GM12878 (cell line): Measurements from ENCODE around the gene ELFN2. TPM values are rescaled to one million over a fixed set of nuclear protein-coding genes. Genes with fewer than 3 reads are reported as not detected.

ENCODE experiments used
- ATAC-seq: fragments of 200-7000 bp; cut with Tn5 transposase; 3 replicates; pipeline ENCODE4 v1.9.1; 2020; ENCODE audit warnings: mild to moderate bottlenecking, moderate library complexity
- BruUV-seq: library from RNA; stranded (reverse); fragments of 400-500 nt; replicated peaks from 2 replicates; lab custom pipeline; 2021; lab: Mats Ljungman, UMichigan
- CTCF ChIA-PET: fragments of 300-600 bp; sonication (Branson Sonifier 250); formaldehyde crosslinking; extraction: SDS; loops from one replicate; lab custom pipeline; 2021; ENCODE audit warnings: inconsistent platforms; lab: Yijun Ruan, JAX
- POLR2A ChIA-PET: fragments of 350-600 bp; formaldehyde crosslinking; extraction: SDS; loops from one replicate; lab custom pipeline; 2021; ENCODE audit warnings: inconsistent platforms; lab: Charles Lee
- RAD21 ChIA-PET: fragments of 300-600 bp; sonication (Branson Sonifier 250); formaldehyde crosslinking; loops from one replicate; lab custom pipeline; 2023; ENCODE audit warnings: antibody characterized with exemption; ENCODE audit not compliant: unreplicated experiment; lab: Charles Lee
- SMC1A ChIA-PET: fragments of 300-600 bp; sonication (Branson Sonifier 250); formaldehyde crosslinking; loops from one replicate; lab custom pipeline; 2023; ENCODE audit not compliant: unreplicated experiment, uncharacterized antibody; lab: Charles Lee
- DNase-seq: peaks from one replicate; pipeline ENCODE4 v3.0.0-alpha.2; 2011; ENCODE audit warnings: low read depth, low spot score
- FAIRE-seq: peaks from 3 replicates; lab custom pipeline; 2011; peaks lifted over from hg19 to GRCh38; lab: Jason Lieb, UNC
- H2AFZ ChIP-seq: 2 replicates; pipeline ENCODE4 v1.6.0; 2011; ENCODE audit warnings: low read depth, low read length, control low read depth; ENCODE audit not compliant: control insufficient read depth
- H3K27ac ChIP-seq: 2 replicates; pipeline ENCODE4 v1.5.1; 2011; ENCODE audit warnings: control low read depth; ENCODE audit not compliant: control insufficient read depth, insufficient read depth
- H3K27me3 ChIP-seq, 2 experiments: replicated peaks in 1 of 2; 2 replicates each; pipeline versions ENCODE4 v1.6.0 to v1.6.1; 2011; ENCODE audit warnings: low read length in 1 of 2; ENCODE audit not compliant: control insufficient read depth in 2 of 2, insufficient read depth in 2 of 2
- H3K36me3 ChIP-seq, 2 experiments: 2 replicates each; pipeline ENCODE4 v1.5.1; 2011; ENCODE audit warnings: low read length in 1 of 2; ENCODE audit not compliant: control insufficient read depth in 2 of 2, insufficient read depth in 2 of 2
- H3K4me1 ChIP-seq: 2 replicates; pipeline ENCODE4 v1.6.1; 2011; ENCODE audit warnings: mild to moderate bottlenecking, low read length, moderate library complexity, mixed read lengths; ENCODE audit not compliant: control insufficient read depth, insufficient read depth
- H3K4me2 ChIP-seq: 2 replicates; pipeline ENCODE4 v1.6.0; 2011; ENCODE audit warnings: control low read depth; ENCODE audit not compliant: control insufficient read depth, insufficient read depth
- H3K4me3 ChIP-seq: fragments of 200-600 bp; sonication (generic); 2 replicates; pipeline ENCODE4 v1.5.1; 2016
- H3K79me2 ChIP-seq: 2 replicates; pipeline ENCODE4 v1.6.0; 2011; ENCODE audit warnings: low read length; ENCODE audit not compliant: control insufficient read depth, insufficient read depth
- H3K9ac ChIP-seq: 2 replicates; pipeline ENCODE4 v1.8.0; 2011; ENCODE audit warnings: low read length, control low read depth, mixed read lengths; ENCODE audit not compliant: control insufficient read depth, insufficient read depth
- H3K9me3 ChIP-seq: replicated peaks from 3 replicates; pipeline ENCODE4 v1.5.1; 2011; ENCODE audit warnings: mild to moderate bottlenecking, low read length; ENCODE audit not compliant: control insufficient read depth, insufficient read depth
- H4K20me1 ChIP-seq: 2 replicates; pipeline ENCODE4 v1.6.0; 2011; ENCODE audit not compliant: control insufficient read depth, insufficient read depth
- BCL11A ChIP-seq: IDR thresholded peaks from 2 replicates; pipeline ENCODE4 v1.6.1; 2011; ENCODE audit warnings: low read depth, low read length
- MTA3 ChIP-seq: IDR thresholded peaks from 2 replicates; pipeline ENCODE4 v1.6.1; 2012; ENCODE audit warnings: low read length, inconsistent platforms, borderline replicate concordance
- RB1 ChIP-seq: fragments of 450-650 bp; formaldehyde crosslinking; IDR thresholded peaks from 2 replicates; pipeline ENCODE4 v1.6.1; 2017; ENCODE audit warnings: mild to moderate bottlenecking, borderline replicate concordance
- RBBP5 ChIP-seq: fragments of 200-600 bp; sonication (generic); conservative IDR thresholded peaks from 2 replicates; pipeline ENCODE4 v1.6.1; 2016
- ZNF207 ChIP-seq: fragments of 450-650 bp; IDR thresholded peaks from 2 replicates; pipeline ENCODE4 v1.6.1; 2014; ENCODE audit warnings: antibody characterized with exemption, mild to moderate bottlenecking, borderline replicate concordance
- WGBS: methylation state at CpG from one replicate; pipeline ENCODE4 v1.1.6; 2016; ENCODE audit warnings: low lambda C conversion rate; ENCODE audit not compliant: insufficient replicate concordance, insufficient coverage; ENCODE audit errors: missing lambda C conversion rate; 5-methylcytosine and 5-hydroxymethylcytosine counted together
- in situ Hi-C: fragments of 300-500 bp; cut with MboI; formaldehyde crosslinking; loops from 9 replicates; pipeline ENCODE4 v1.14.3; 2018; ENCODE audit warnings: mixed read lengths
- intact Hi-C: fragments of 100-400 bp; cut with micrococcal nuclease; formaldehyde crosslinking; loops from one replicate; pipeline ENCODE4 v1.14.2; 2022; ENCODE audit not compliant: unreplicated experiment
- polyA plus RNA-seq, 11 experiments: library from polyadenylated mRNA; depleted of rRNA in 4 of 11; unstranded in 6 of 11; stranded (reverse) in 5 of 11; fragments of >200 nt; fragmentation: Nextera tagmentation in 4 of 11; fragmentation: Illumina TruSeq in 1 of 11; extraction: Ambion mirVana in 4 of 11; extraction: Trizol in 1 of 11; gene quantifications; 1 replicate in 1 of 11; 2 replicates in 10 of 11; pipeline versions ENCODE4 v1.2.1 to v1.2.3, GENCODE V29; 2011 to 2016; ENCODE audit warnings: inconsistent platforms in 2 of 11, missing spikeins in 2 of 11, low read depth in 1 of 11
- total RNA-seq, 4 experiments: library from RNA; depleted of rRNA in 3 of 4; stranded (reverse); fragments of >200 nt in 3 of 4; fragmentation: Illumina TruSeq in 1 of 4; extraction: Trizol in 1 of 4; gene quantifications; 2 replicates each; pipeline versions ENCODE4 v1.2.1 to v1.2.3, GENCODE V29; 2013 to 2021
- TF ChIP-seq, protein P1 (sequence below): fragments of 450-650 bp; formaldehyde crosslinking; IDR thresholded peaks from 2 replicates; pipeline ENCODE4 v1.4.0; 2020; ENCODE audit warnings: mild to moderate bottlenecking, moderate library complexity
- TF ChIP-seq, protein P2 (sequence below): fragments of 150-350 bp; IDR thresholded peaks from 2 replicates; pipeline ENCODE4 v1.6.1; 2014; ENCODE audit warnings: mild to moderate bottlenecking, low read depth, low read length
- TF ChIP-seq, protein P3 (sequence below): fragments of 450-650 bp; IDR thresholded peaks from 2 replicates; pipeline ENCODE4 v1.6.1; 2017; ENCODE audit warnings: mild to moderate bottlenecking, moderate library complexity
- TF ChIP-seq, protein P4 (sequence below): fragments of 450-650 bp; IDR thresholded peaks from 2 replicates; pipeline ENCODE4 v1.6.1; 2016; ENCODE audit warnings: mild to moderate bottlenecking

Gene ELFN2
- total and polyA plus RNA-seq, 10 of the 15 experiments (the other 5 are each of a cell fraction or from before 2014, with no cell fraction given), result 0.03 to 0.05 TPM; not detected in 8

DNA sequence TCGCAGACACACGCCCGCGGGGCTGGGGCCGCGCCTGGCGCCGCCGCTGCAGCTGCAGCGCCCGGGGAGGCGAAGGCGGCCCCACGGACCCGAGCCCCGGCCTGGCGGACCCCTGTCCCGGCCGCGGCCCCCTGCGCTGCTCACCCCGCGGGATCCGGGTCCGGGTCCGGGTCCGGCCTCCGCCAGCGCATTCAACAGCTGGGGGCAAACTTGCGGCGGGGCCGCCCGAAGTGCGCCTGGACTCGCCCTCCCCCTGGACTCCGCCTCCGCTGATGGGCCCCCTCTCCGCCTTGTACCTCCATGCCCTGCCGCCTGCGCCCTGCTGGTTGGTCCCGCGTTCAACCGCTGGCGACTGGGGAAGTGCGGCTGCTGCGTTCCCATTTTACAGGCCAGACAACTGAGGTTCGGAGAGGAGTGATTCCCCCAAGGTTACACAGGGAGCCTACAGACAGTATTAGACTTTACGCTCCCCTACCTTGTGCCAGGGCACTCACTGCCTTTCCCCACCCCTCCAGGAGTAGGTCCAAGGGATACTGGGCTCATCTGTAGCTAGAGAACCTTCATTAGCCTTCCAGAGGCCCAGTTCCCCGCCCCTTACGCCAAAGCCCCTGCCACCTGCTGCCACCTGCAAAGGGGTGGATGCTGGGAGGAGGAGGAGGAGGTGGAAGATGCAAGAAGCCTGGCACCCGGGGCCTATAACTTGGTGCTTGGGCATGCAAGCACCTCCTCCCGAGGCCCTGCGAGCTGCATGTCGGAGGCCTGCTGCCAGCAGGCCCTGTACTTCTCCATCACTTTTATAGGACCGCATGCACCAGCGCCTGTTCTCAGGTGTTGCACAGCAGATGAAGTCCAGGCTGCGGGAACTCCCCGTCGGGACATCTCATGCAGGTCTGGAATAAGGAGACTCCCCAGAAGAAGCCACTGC lies 694 bp upstream of the ELFN2 start (continued):
- TF ChIP-seq, protein P1, sequence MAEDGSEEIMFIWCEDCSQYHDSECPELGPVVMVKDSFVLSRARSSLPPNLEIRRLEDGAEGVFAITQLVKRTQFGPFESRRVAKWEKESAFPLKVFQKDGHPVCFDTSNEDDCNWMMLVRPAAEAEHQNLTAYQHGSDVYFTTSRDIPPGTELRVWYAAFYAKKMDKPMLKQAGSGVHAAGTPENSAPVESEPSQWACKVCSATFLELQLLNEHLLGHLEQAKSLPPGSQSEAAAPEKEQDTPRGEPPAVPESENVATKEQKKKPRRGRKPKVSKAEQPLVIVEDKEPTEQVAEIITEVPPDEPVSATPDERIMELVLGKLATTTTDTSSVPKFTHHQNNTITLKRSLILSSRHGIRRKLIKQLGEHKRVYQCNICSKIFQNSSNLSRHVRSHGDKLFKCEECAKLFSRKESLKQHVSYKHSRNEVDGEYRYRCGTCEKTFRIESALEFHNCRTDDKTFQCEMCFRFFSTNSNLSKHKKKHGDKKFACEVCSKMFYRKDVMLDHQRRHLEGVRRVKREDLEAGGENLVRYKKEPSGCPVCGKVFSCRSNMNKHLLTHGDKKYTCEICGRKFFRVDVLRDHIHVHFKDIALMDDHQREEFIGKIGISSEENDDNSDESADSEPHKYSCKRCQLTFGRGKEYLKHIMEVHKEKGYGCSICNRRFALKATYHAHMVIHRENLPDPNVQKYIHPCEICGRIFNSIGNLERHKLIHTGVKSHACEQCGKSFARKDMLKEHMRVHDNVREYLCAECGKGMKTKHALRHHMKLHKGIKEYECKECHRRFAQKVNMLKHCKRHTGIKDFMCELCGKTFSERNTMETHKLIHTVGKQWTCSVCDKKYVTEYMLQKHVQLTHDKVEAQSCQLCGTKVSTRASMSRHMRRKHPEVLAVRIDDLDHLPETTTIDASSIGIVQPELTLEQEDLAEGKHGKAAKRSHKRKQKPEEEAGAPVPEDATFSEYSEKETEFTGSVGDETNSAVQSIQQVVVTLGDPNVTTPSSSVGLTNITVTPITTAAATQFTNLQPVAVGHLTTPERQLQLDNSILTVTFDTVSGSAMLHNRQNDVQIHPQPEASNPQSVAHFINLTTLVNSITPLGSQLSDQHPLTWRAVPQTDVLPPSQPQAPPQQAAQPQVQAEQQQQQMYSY (CRISPR knock-in tag), result no peak

DNA sequence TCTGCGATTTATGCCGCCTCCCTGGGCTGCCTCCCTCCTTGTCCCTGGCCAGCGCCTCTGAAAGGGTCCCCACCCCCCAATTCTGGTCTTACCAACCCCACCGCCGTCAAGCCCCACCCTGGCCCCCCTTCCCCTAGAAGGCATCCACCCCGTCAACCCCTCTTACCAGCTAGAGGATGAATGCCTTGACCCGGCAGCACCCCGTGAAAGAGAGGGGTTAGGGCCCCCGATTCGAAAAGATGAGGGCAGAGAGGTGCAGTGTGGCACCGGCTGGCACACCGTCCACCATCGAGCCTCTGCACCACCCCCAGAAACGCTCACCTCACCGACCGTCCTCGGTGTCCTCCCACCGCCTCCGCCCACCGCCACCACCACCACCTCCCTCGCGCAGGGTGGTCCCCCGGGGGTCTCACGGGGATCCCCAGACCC lies 559 bp downstream of the ELFN2 start:
- H3K9ac ChIP-seq, result no peak overlapping the region
- H2AFZ ChIP-seq, result no peak overlapping the region
- no peak for FAIRE-seq
- TF ChIP-seq, protein P2, sequence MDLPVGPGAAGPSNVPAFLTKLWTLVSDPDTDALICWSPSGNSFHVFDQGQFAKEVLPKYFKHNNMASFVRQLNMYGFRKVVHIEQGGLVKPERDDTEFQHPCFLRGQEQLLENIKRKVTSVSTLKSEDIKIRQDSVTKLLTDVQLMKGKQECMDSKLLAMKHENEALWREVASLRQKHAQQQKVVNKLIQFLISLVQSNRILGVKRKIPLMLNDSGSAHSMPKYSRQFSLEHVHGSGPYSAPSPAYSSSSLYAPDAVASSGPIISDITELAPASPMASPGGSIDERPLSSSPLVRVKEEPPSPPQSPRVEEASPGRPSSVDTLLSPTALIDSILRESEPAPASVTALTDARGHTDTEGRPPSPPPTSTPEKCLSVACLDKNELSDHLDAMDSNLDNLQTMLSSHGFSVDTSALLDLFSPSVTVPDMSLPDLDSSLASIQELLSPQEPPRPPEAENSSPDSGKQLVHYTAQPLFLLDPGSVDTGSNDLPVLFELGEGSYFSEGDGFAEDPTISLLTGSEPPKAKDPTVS, result no peak
- TF ChIP-seq ZNF207, result no peak
- TF ChIP-seq, protein P3, sequence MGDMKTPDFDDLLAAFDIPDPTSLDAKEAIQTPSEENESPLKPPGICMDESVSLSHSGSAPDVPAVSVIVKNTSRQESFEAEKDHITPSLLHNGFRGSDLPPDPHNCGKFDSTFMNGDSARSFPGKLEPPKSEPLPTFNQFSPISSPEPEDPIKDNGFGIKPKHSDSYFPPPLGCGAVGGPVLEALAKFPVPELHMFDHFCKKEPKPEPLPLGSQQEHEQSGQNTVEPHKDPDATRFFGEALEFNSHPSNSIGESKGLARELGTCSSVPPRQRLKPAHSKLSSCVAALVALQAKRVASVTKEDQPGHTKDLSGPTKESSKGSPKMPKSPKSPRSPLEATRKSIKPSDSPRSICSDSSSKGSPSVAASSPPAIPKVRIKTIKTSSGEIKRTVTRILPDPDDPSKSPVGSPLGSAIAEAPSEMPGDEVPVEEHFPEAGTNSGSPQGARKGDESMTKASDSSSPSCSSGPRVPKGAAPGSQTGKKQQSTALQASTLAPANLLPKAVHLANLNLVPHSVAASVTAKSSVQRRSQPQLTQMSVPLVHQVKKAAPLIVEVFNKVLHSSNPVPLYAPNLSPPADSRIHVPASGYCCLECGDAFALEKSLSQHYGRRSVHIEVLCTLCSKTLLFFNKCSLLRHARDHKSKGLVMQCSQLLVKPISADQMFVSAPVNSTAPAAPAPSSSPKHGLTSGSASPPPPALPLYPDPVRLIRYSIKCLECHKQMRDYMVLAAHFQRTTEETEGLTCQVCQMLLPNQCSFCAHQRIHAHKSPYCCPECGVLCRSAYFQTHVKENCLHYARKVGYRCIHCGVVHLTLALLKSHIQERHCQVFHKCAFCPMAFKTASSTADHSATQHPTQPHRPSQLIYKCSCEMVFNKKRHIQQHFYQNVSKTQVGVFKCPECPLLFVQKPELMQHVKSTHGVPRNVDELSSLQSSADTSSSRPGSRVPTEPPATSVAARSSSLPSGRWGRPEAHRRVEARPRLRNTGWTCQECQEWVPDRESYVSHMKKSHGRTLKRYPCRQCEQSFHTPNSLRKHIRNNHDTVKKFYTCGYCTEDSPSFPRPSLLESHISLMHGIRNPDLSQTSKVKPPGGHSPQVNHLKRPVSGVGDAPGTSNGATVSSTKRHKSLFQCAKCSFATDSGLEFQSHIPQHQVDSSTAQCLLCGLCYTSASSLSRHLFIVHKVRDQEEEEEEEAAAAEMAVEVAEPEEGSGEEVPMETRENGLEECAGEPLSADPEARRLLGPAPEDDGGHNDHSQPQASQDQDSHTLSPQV, result no peak
- no peak for TF ChIP-seq BCL11A
- no peak for TF ChIP-seq MTA3
- TF ChIP-seq, protein P4, sequence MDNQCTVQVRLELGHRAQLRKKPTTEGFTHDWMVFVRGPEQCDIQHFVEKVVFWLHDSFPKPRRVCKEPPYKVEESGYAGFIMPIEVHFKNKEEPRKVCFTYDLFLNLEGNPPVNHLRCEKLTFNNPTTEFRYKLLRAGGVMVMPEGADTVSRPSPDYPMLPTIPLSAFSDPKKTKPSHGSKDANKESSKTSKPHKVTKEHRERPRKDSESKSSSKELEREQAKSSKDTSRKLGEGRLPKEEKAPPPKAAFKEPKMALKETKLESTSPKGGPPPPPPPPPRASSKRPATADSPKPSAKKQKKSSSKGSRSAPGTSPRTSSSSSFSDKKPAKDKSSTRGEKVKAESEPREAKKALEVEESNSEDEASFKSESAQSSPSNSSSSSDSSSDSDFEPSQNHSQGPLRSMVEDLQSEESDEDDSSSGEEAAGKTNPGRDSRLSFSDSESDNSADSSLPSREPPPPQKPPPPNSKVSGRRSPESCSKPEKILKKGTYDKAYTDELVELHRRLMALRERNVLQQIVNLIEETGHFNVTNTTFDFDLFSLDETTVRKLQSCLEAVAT, result no peak
- no peak for TF ChIP-seq RB1
- no peak for TF ChIP-seq RBBP5

More for the DNA sequence above, 559 bp downstream of the ELFN2 start:
- BruUV-seq, result no TSS peak
- H3K9me3 ChIP-seq, result no peaks in the 10 kb centered on the region
- no peaks in the 10 kb centered on the region for H3K79me2 ChIP-seq
- H3K27me3 ChIP-seq, result peaks cover 11 to 15% of the 10 kb centered on the region in 2 experiments
- H3K36me3 ChIP-seq, result no peaks in the 10 kb centered on the region
- POLR2A ChIA-PET, result no interaction called here
- CTCF ChIA-PET, result interaction anchor here (1.3 kb wide), 1 partner anchor 109 kb away, joined by 5 read pairs; no protein-coding TSS in a partner anchor
- H3K4me2 ChIP-seq, result no peak overlapping the region
- WGBS, result 2% methylated on average over 22 of the region's 24 CpGs
- ATAC-seq (no peak), DNase-seq (no peak)
- RAD21 ChIA-PET, result no interaction called here
- SMC1A ChIA-PET, result no interaction called here
- intact Hi-C loops (no loop called here), in situ Hi-C loops (no loop called here)
- H3K4me1 ChIP-seq, result no peaks in the 10 kb centered on the region
- H3K27ac ChIP-seq, result no peak overlapping the region
- H4K20me1 ChIP-seq, result no peaks in the 10 kb centered on the region
- no peak overlapping the region for H3K4me3 ChIP-seq
